Mesenchymal stem cell (in vitro differentiated cells and primary cell): ENCODE data around the gene FUBP3.

Source experiments
- DNase-seq: peaks from one replicate; pipeline ENCODE4 v3.0.0-alpha.2; 2013
- H2AFZ ChIP-seq: one replicate; pipeline ENCODE4 v1.6.1; 2013; ENCODE audit warnings: low read depth, mild to moderate bottlenecking, control low read depth, inconsistent platforms, low read length, moderate library complexity
- H2AK5ac ChIP-seq: 2 replicates; pipeline ENCODE4 v1.6.1; 2013; ENCODE audit warnings: low read length, moderate library complexity, mild to moderate bottlenecking, inconsistent platforms; ENCODE audit not compliant: severe bottlenecking
- H2BK120ac ChIP-seq: one replicate; pipeline ENCODE4 v1.6.1; 2013; ENCODE audit warnings: low read depth, mild to moderate bottlenecking, inconsistent platforms, low read length, moderate library complexity
- H2BK12ac ChIP-seq, 2 experiments: one replicate each; pipeline ENCODE4 v1.6.1; 2013; ENCODE audit warnings: inconsistent platforms in 2 of 2, low read length in 2 of 2, mild to moderate bottlenecking in 2 of 2, moderate library complexity in 2 of 2, control low read depth in 1 of 2
- H2BK15ac ChIP-seq: one replicate; pipeline ENCODE4 v1.6.1; 2013; ENCODE audit warnings: mild to moderate bottlenecking, low read depth, inconsistent platforms; ENCODE audit not compliant: poor library complexity, severe bottlenecking
- H2BK5ac ChIP-seq: 2 replicates; pipeline ENCODE4 v1.6.1; 2013; ENCODE audit warnings: low read depth, mild to moderate bottlenecking, low read length, control low read depth, inconsistent platforms; ENCODE audit not compliant: poor library complexity, severe bottlenecking
- H3K14ac ChIP-seq, 2 experiments: one replicate each; pipeline ENCODE4 v1.6.1; 2013; ENCODE audit warnings: inconsistent platforms in 2 of 2, low read length in 2 of 2, control low read depth in 1 of 2, mild to moderate bottlenecking in 1 of 2, moderate library complexity in 1 of 2
- H3K18ac ChIP-seq, 2 experiments: one replicate each; pipeline ENCODE4 v1.6.1; 2013; ENCODE audit warnings: inconsistent platforms in 2 of 2, low read length in 2 of 2, control low read depth in 1 of 2, low read depth in 1 of 2, mild to moderate bottlenecking in 1 of 2
- H3K23ac ChIP-seq, 2 experiments: one replicate each; pipeline ENCODE4 v1.6.1; 2013; ENCODE audit warnings: inconsistent platforms in 2 of 2, low read length in 2 of 2, mild to moderate bottlenecking in 2 of 2, moderate library complexity in 2 of 2, control low read depth in 1 of 2
- H3K27ac ChIP-seq: 2 replicates; pipeline ENCODE4 v1.5.1; 2013; ENCODE audit warnings: mild to moderate bottlenecking, moderate library complexity, low read length, control low read depth, inconsistent platforms; ENCODE audit not compliant: poor library complexity, severe bottlenecking
- H3K27me3 ChIP-seq, 2 experiments: 2 replicates each; pipeline versions ENCODE4 v1.6.1 to v1.7.0; 2013; ENCODE audit warnings: low read length in 2 of 2, mild to moderate bottlenecking in 2 of 2, moderate library complexity in 2 of 2, control low read depth in 1 of 2, inconsistent platforms in 1 of 2; ENCODE audit not compliant: control insufficient read depth in 1 of 2, insufficient read depth in 1 of 2
- H3K36me3 ChIP-seq, 2 experiments: 2 replicates each; pipeline versions ENCODE4 v1.6.1 to v1.7.0; 2013; ENCODE audit warnings: low read length in 2 of 2, control low read depth in 1 of 2, inconsistent platforms in 1 of 2, low read depth in 1 of 2, mild to moderate bottlenecking in 1 of 2; ENCODE audit not compliant: insufficient read depth in 2 of 2, control insufficient read depth in 1 of 2
- H3K4ac ChIP-seq, 2 experiments: one replicate each; pipeline ENCODE4 v1.6.1; 2013; ENCODE audit warnings: inconsistent platforms in 2 of 2, low read length in 2 of 2, mild to moderate bottlenecking in 2 of 2, moderate library complexity in 2 of 2, control low read depth in 1 of 2, low read depth in 1 of 2
- H3K4me1 ChIP-seq: 2 replicates; pipeline ENCODE4 v1.6.1; 2013; ENCODE audit warnings: low read depth, low read length, control low read depth; ENCODE audit not compliant: control insufficient read depth, insufficient read depth
- H3K4me2 ChIP-seq: 2 replicates; pipeline ENCODE4 v1.6.1; 2013; ENCODE audit warnings: low read length, mild to moderate bottlenecking, inconsistent platforms; ENCODE audit not compliant: poor library complexity, severe bottlenecking
- H3K4me3 ChIP-seq, 2 experiments: 2 replicates each; pipeline versions ENCODE4 v1.5.1 to v1.7.0; 2013; ENCODE audit warnings: low read length in 2 of 2, mild to moderate bottlenecking in 2 of 2, control low read depth in 1 of 2, low read depth in 1 of 2; ENCODE audit not compliant: insufficient read depth in 1 of 2
- H3K79me1 ChIP-seq: replicated peaks from 2 replicates; pipeline ENCODE4 v1.6.1; 2013; ENCODE audit warnings: mild to moderate bottlenecking, control low read depth, low read length, inconsistent platforms; ENCODE audit not compliant: poor library complexity, severe bottlenecking
- H3K9ac ChIP-seq: 2 replicates; pipeline ENCODE4 v1.7.0; 2013; ENCODE audit warnings: mild to moderate bottlenecking, low read length, moderate library complexity
- H3K9me3 ChIP-seq: 2 replicates; pipeline ENCODE4 v1.7.0; 2013; ENCODE audit warnings: mild to moderate bottlenecking, low read length; ENCODE audit not compliant: control insufficient read depth
- H4K8ac ChIP-seq: one replicate; pipeline ENCODE4 v1.6.1; 2013; ENCODE audit warnings: inconsistent platforms, mild to moderate bottlenecking, low read length, moderate library complexity
- H4K91ac ChIP-seq: one replicate; pipeline ENCODE4 v1.6.1; 2013; ENCODE audit warnings: mild to moderate bottlenecking, low read length, inconsistent platforms
- WGBS: methylation state at CpG from one replicate; pipeline ENCODE4 v1.1.7; 2013; ENCODE audit warnings: mixed read lengths; 5-methylcytosine and 5-hydroxymethylcytosine counted together

The FUBP3 gene

DNA sequence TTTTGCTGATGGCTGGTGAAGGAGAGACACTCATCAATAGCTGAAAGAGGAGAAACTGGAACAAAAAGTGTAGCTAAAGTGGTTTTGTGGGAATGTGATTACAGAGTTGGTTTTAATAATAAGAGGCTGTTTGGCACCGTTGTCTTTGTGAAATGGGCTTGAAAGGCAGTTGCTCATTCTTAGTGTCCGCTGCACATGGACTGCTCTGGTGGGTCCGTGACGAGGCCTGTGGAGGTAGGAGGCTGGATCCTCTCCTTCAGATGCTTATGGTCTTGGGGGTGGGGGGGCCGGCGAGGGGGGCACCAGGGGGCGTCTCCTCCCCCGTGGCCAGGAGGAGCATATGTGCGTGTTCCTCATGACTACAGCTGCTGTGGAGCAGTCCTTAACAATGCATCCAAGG lies 29.8 kb downstream of the FUBP3 start:
- Histone ChIP-seq H3K36me3 (peaks cover 23 to 53% of the 10 kb centered on the region in 2 experiments), H3K4ac (no peak overlapping the region), H3K27me3 (no peaks in the 10 kb centered on the region), H3K27ac (no peak overlapping the region), H2AK5ac (no peak overlapping the region), H3K4me3 (no peak overlapping the region), H3K18ac (no peak overlapping the region), H2BK15ac (no peak overlapping the region), H2BK5ac (no peak overlapping the region), H3K4me1 (peaks cover 5% of the 10 kb centered on the region), H4K91ac (no peak overlapping the region), H2AFZ (no peak overlapping the region), H4K8ac (no peak overlapping the region), H3K79me1 (peaks cover 33% of the 10 kb centered on the region), H3K9me3 (no peaks in the 10 kb centered on the region), H2BK120ac (no peak overlapping the region), H2BK12ac (no peak overlapping the region), H3K23ac (no peak overlapping the region), H3K14ac (no peak overlapping the region), H3K9ac (no peak overlapping the region), H3K4me2 (no peak overlapping the region)
- 92% methylated on average over 7 of the region's 9 CpGs for WGBS
- no peak for DNase-seq

DNA sequence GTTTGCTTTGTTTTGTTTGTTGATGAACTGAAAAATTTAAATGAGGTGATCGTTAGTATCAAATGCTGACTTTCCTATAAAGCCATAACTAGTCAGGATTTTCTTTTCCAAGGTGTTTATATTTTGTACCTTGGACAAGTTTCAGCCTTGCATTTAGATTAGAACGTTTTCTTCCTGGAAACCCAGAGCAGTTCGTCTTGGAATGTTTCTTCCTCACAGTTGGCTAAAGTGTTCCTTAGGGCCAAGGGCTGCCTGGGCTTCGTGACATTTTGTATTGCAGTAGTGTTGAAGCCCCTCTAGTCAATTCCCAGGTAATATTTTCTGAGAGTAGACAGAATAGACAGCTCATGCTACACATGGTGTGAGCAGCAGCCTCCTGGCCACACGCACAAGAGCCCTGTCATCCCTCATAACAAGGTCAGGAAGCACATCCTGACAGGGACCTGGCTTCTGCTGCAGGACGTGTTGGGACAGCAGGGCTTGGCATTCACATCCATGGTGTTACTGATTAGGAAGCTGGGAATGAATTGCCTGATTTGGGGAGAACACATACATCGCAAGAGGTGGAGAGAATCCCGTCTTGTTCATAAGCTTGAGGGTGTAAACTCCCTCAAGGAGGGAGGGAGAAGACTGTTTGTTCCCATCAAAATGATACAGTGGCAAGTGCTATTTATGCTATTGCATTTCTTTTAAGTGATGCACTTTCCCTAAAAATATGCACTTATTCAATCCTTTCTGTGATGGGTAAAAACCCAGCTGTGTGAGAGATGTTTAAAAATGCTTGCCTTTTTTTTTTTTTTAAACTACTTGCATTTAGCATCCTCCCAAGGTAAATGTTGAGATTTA lies 31.7 kb downstream of the FUBP3 start:
- Histone ChIP-seq H3K9ac (no peak overlapping the region), H2BK12ac (no peak overlapping the region), H3K23ac (no peak overlapping the region), H3K14ac (no peak overlapping the region), H3K27ac (no peak overlapping the region), H3K4me1 (peaks cover 5% of the 10 kb centered on the region), H3K4me3 (no peak overlapping the region), H3K27me3 (no peaks in the 10 kb centered on the region), H3K36me3 (peaks cover 29 to 66% of the 10 kb centered on the region in 2 experiments), H4K91ac (no peak overlapping the region), H2AK5ac (no peak overlapping the region), H3K4ac (no peak overlapping the region), H4K8ac (no peak overlapping the region), H3K79me1 (peaks cover 28% of the 10 kb centered on the region), H2BK5ac (no peak overlapping the region), H2BK120ac (no peak overlapping the region), H3K4me2 (no peak overlapping the region), H3K9me3 (no peaks in the 10 kb centered on the region), H2BK15ac (no peak overlapping the region), H2AFZ (no peak overlapping the region), H3K18ac (no peak overlapping the region)
- 83% methylated on average over 7 of the region's 8 CpGs for WGBS
- DNase-seq = no peak

DNA sequence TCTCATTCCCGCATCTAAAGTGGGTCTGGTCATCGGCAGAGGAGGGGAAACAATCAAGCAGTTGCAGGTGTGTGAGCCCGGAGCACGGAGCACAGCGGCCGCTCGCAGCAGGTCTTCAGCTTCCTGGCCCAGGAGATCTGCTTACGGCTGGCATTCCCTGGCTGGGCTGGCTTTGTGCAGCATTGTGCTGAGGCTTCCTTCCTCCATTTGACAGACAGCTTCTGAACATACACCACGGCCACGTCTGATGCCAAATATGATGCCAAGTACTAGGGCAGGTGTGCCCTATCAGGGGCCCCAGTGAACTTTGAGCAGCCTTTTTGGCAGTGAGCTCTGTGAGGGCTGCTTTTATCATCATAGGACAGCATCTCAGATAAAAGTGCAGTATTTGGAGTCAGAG lies 37.1 kb downstream of the FUBP3 start:
- Histone ChIP-seq H3K27me3 (no peaks in the 10 kb centered on the region), H3K79me1 (peaks cover 26% of the 10 kb centered on the region), H2BK5ac (no peak overlapping the region), H4K91ac (no peak overlapping the region), H2AFZ (no peak overlapping the region), H2BK12ac (no peak overlapping the region), H3K4me1 (no peaks in the 10 kb centered on the region), H3K18ac (no peak overlapping the region), H3K23ac (no peak overlapping the region), H3K4me2 (no peak overlapping the region), H3K36me3 (peaks cover 51 to 98% of the 10 kb centered on the region in 2 experiments), H4K8ac (no peak overlapping the region), H2BK120ac (no peak overlapping the region), H2AK5ac (no peak overlapping the region), H3K4ac (no peak overlapping the region), H3K4me3 (no peak overlapping the region), H3K9me3 (no peaks in the 10 kb centered on the region), H3K9ac (no peak overlapping the region), H2BK15ac (no peak overlapping the region), H3K27ac (no peak overlapping the region), H3K14ac (no peak overlapping the region)
- no peak for DNase-seq
- WGBS = 97% methylated on average over 10 of the region's 10 CpGs

DNA sequence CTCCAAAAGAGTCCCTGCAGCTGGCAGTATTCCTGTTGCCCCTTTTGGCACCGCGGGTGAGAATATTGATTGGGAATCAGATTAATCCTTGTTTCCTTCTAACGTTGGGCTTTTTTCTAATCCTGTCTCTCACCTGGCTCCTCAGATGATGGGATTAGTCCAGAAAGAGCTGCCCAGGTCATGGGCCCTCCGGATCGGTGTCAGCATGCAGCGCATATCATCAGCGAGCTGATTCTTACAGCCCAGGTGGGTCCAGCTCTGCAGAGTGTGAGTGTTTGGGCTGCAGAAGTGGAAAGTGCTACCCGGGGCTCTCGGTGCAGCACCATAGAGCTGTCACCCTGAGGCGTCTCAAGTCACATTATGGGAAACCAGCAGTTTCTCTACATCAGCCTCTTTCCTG lies 44.1 kb downstream of the FUBP3 start:
- no peaks in the 10 kb centered on the region for H3K9me3 ChIP-seq
- 97% methylated on average over 10 of the region's 10 CpGs for WGBS
- no peak overlapping the region for H3K23ac ChIP-seq
- H2BK5ac ChIP-seq = no peak overlapping the region
- H4K8ac ChIP-seq = no peak overlapping the region
- peaks cover 57 to 95% of the 10 kb centered on the region in 2 experiments for H3K36me3 ChIP-seq
- H2BK12ac ChIP-seq = no peak overlapping the region
- no peak overlapping the region for H2BK120ac ChIP-seq
- H3K4me1 ChIP-seq = peaks cover 1% of the 10 kb centered on the region
- H3K18ac ChIP-seq = no peak overlapping the region
- no peak overlapping the region for H3K4me3 ChIP-seq
- no peak overlapping the region for H3K14ac ChIP-seq
- peaks cover 29% of the 10 kb centered on the region for H3K79me1 ChIP-seq
- no peaks in the 10 kb centered on the region for H3K27me3 ChIP-seq
- H2AK5ac ChIP-seq = no peak overlapping the region
- H3K9ac ChIP-seq = no peak overlapping the region
- H3K4ac ChIP-seq = no peak overlapping the region
- H3K27ac ChIP-seq = no peak overlapping the region
- no peak for DNase-seq
- H2AFZ ChIP-seq = no peak overlapping the region
- H4K91ac ChIP-seq = no peak overlapping the region
- no peak overlapping the region for H2BK15ac ChIP-seq
- no peak overlapping the region for H3K4me2 ChIP-seq
